Stomach (tissue), 4 donors: ENCODE data around the gene SRL.

Experiments
- CTCF ChIP-seq, 7 experiments: fragments of 450-650 bp in 4 of 7; fragments of 200-600 bp in 3 of 7; sonication (generic) in 3 of 7; IDR thresholded peaks; one replicate each; pipeline ENCODE4 v1.5.1; 2016 to 2019; ENCODE audit warnings: antibody characterized with exemption in 7 of 7, control low read depth in 2 of 7, mild to moderate bottlenecking in 1 of 7
- POLR2A ChIP-seq, 4 donors: fragments of 450-650 bp; IDR thresholded peaks; one replicate each; pipeline ENCODE4 v1.6.1; 2016; ENCODE audit warnings: antibody characterized with exemption in 4 of 4, control low read depth in 2 of 4, mild to moderate bottlenecking in 1 of 4, moderate library complexity in 1 of 4
- POLR2AphosphoS5 ChIP-seq, 3 donors: sonication (generic); formaldehyde crosslinking; IDR thresholded peaks; one replicate each; pipeline ENCODE4 v1.6.1; 2016; ENCODE audit warnings: antibody characterized with exemption in 3 of 3

- TF ChIP-seq POLR2AphosphoS5 (IDR thresholded peaks at IDR 0.05) (no peak), CTCF (IDR thresholded peaks at IDR 0.05) (no peak), POLR2A (IDR thresholded peaks at IDR 0.05) (no peak)
These were observed 43.1 kb downstream of the SRL start for GRCh38 chr16:4198816-4199215.
